ENCODE data around the gene EPAS1.

DNA sequence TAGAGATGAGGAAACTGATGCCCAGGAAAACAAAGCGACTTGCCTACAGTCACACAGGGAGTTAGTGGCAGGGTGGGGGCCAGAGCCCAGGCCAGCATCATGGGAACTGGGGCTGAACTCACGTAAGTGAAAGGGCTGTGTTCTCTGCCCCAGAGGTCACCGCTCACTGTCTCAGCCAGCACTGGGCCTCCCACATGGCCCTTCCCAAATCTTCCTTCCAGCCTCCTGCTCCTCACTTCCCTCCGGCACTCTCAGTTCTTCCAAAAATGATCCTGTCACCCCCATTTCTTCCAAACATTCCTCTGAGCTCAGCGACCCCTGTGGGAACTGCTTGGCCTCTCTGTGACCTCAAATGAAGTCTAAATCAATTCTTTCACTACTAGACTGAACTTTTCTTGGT lies 91.7 kb downstream of the EPAS1 start:
- no peak for TF ChIP-seq JUND (IDR thresholded peaks at IDR 0.05)
- no peak for TF ChIP-seq EP300 (IDR thresholded peaks at IDR 0.05; ENCODE audit: borderline replicate concordance in 1 of 2, low read depth in 1 of 2, low read length in 1 of 2)
- no peak for TF ChIP-seq MXI1 (IDR thresholded peaks at IDR 0.05; ENCODE audit: low read depth, low read length)
- TF ChIP-seq, protein P1, sequence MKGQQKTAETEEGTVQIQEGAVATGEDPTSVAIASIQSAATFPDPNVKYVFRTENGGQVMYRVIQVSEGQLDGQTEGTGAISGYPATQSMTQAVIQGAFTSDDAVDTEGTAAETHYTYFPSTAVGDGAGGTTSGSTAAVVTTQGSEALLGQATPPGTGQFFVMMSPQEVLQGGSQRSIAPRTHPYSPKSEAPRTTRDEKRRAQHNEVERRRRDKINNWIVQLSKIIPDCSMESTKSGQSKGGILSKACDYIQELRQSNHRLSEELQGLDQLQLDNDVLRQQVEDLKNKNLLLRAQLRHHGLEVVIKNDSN (IDR thresholded peaks at IDR 0.05; ENCODE audit: borderline replicate concordance, low read depth) = no peak
- TF ChIP-seq, protein P2, sequence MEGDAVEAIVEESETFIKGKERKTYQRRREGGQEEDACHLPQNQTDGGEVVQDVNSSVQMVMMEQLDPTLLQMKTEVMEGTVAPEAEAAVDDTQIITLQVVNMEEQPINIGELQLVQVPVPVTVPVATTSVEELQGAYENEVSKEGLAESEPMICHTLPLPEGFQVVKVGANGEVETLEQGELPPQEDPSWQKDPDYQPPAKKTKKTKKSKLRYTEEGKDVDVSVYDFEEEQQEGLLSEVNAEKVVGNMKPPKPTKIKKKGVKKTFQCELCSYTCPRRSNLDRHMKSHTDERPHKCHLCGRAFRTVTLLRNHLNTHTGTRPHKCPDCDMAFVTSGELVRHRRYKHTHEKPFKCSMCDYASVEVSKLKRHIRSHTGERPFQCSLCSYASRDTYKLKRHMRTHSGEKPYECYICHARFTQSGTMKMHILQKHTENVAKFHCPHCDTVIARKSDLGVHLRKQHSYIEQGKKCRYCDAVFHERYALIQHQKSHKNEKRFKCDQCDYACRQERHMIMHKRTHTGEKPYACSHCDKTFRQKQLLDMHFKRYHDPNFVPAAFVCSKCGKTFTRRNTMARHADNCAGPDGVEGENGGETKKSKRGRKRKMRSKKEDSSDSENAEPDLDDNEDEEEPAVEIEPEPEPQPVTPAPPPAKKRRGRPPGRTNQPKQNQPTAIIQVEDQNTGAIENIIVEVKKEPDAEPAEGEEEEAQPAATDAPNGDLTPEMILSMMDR (IDR thresholded peaks at IDR 0.05) = no peak
- no peak for TF ChIP-seq CHD2 (IDR thresholded peaks at IDR 0.05; ENCODE audit: low read length, partially characterized antibody)
- TF ChIP-seq TCF12 (IDR thresholded peaks at IDR 0.05) = no peak
- no peak for TF ChIP-seq EZH2phosphoT487 (IDR thresholded peaks at IDR 0.05; ENCODE audit: borderline replicate concordance, low read depth)
- no peak for TF ChIP-seq POLR2AphosphoS5 (IDR thresholded peaks at IDR 0.05; ENCODE audit: low read depth, low read length)
- no peak for TF ChIP-seq SMC3 (IDR thresholded peaks at IDR 0.05; ENCODE audit: low read depth, low read length)
- no peak for TF ChIP-seq GATA2 (CRISPR knock-in tag; IDR thresholded peaks at IDR 0.05)
- no peak for TF ChIP-seq GABPA (IDR thresholded peaks at IDR 0.05; ENCODE audit: low read depth)
- no peak for TF ChIP-seq RFX5 (IDR thresholded peaks at IDR 0.05; ENCODE audit: low read length)
- TF ChIP-seq ELF1 (IDR thresholded peaks at IDR 0.05) = no peak
